ENCODE measurements around the gene FBXL17. TPM values are rescaled to one million over a fixed set of nuclear protein-coding genes. Genes with fewer than 3 reads are reported as not detected.

FBXL17 gene
- total RNA-seq, 1 donor from 2014 or later, result 11.1 TPM

GRCh38 chr5:107949688-107950341, 432.1 kb downstream of the FBXL17 start:
- no peaks in the 10 kb centered on the region for H3K27me3 Mint-ChIP-seq
- no peak overlapping the region for H3K27ac Mint-ChIP-seq
- H3K9me3 Mint-ChIP-seq, result peaks cover 9% of the 10 kb centered on the region
- no peak overlapping the region for H3K4me3 Mint-ChIP-seq
- TF ChIP-seq CTCF (conservative IDR thresholded peaks at IDR 0.05), result no peak
- H3K36me3 Mint-ChIP-seq, result peaks cover 4% of the 10 kb centered on the region
- no peak for DNase-seq (ENCODE audit: extremely low spot score, unreplicated experiment)
- peaks cover 9% of the 10 kb centered on the region for H3K4me1 Mint-ChIP-seq (ENCODE audit: unreplicated experiment)

DNA sequence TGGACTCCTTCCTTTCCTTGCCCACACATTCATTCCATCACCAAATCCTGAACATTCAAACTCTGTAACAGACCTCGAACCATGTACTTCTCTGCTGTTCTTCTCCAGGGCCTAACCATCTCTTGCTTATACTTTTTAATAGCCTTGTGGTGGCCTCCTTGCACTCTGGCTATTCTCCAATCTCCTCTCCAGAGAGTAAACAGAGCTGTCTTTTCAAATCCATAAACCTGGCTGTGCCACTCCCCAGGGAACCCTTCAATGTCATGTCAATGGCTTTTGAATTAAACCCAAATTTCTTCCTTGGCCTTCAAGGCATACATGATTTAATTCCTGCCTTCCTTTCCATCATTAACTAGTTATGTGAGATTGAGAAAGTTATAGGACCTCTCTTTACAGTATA, 433.5 kb downstream of the FBXL17 start:
- H3K27ac Mint-ChIP-seq, result no peak overlapping the region
- peaks cover 9% of the 10 kb centered on the region for H3K4me1 Mint-ChIP-seq (ENCODE audit: unreplicated experiment)
- DNase-seq (ENCODE audit: extremely low spot score, unreplicated experiment), result no peak
- no peak for TF ChIP-seq CTCF (conservative IDR thresholded peaks at IDR 0.05)
- H3K27me3 Mint-ChIP-seq, result no peaks in the 10 kb centered on the region
- H3K9me3 Mint-ChIP-seq, result peaks cover 6% of the 10 kb centered on the region
- H3K4me3 Mint-ChIP-seq, result no peak overlapping the region
- H3K36me3 Mint-ChIP-seq, result peaks cover 1% of the 10 kb centered on the region

DNA sequence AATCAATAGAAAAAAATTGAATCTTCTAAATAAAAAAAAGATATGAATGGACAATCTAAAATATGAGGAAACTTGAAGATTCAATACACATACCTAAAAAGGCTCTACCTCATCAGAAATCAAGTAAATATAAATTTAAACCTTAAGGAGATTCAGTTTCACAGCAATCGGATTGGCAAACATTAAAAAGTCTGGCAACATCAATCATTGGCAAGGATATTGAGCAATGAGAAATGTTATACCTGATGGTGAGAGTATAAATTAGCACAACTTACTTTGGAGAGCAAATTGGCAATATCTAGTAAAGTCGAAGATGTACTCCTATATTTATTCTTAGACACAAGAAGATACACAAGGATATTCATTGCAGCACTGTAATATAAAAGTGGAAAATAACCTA, 436.8 kb downstream of the FBXL17 start:
- Mint-ChIP-seq H3K4me1 (ENCODE audit: unreplicated experiment) (peaks cover 9% of the 10 kb centered on the region), H3K4me3 (no peak overlapping the region), H3K9me3 (peaks cover 5% of the 10 kb centered on the region), H3K27ac (no peak overlapping the region), H3K36me3 (no peaks in the 10 kb centered on the region), H3K27me3 (no peaks in the 10 kb centered on the region)
- no peak for TF ChIP-seq CTCF (conservative IDR thresholded peaks at IDR 0.05)
- no peak for DNase-seq (ENCODE audit: extremely low spot score, unreplicated experiment)

- H3K36me3 Mint-ChIP-seq, result no peaks in the 10 kb centered on the region
- no peaks in the 10 kb centered on the region for H3K9me3 Mint-ChIP-seq
- TF ChIP-seq CTCF (conservative IDR thresholded peaks at IDR 0.05), result no peak
- DNase-seq (ENCODE audit: extremely low spot score, unreplicated experiment), result no peak
- H3K4me3 Mint-ChIP-seq, result no peak overlapping the region
- H3K27me3 Mint-ChIP-seq, result no peaks in the 10 kb centered on the region
- H3K4me1 Mint-ChIP-seq (ENCODE audit: unreplicated experiment), result peaks cover 5% of the 10 kb centered on the region
- no peak overlapping the region for H3K27ac Mint-ChIP-seq
Observed at GRCh38 chr5:107943923-107944322, 438.0 kb downstream of the FBXL17 start.

- peaks cover 7% of the 10 kb centered on the region for H3K4me1 Mint-ChIP-seq (ENCODE audit: unreplicated experiment)
- no peak overlapping the region for H3K4me3 Mint-ChIP-seq
- no peaks in the 10 kb centered on the region for H3K9me3 Mint-ChIP-seq
- no peak for DNase-seq (ENCODE audit: extremely low spot score, unreplicated experiment)
- no peak overlapping the region for H3K27ac Mint-ChIP-seq
- no peaks in the 10 kb centered on the region for H3K27me3 Mint-ChIP-seq
- no peak for TF ChIP-seq CTCF (conservative IDR thresholded peaks at IDR 0.05)
- H3K36me3 Mint-ChIP-seq, result no peaks in the 10 kb centered on the region
Observed at GRCh38 chr5:107941036-107941435, 440.9 kb downstream of the FBXL17 start.
